Stimulated activated CD8-positive, alpha-beta memory T cell treated with anti-CD3 and anti-CD28 coated beads, Interleukin-7, amount 100 ng/mL, for 4 hours (primary cell): ENCODE data around the gene NEUROD2.
A peak's percentile ranks its signal among the peaks of the same experiment; 100 is the strongest.

Experiments used
- DNase-seq, 2 donors: peaks; one replicate each; pipeline ENCODE4 v3.0.0-alpha.2; 2020; ENCODE audit warnings: low read depth in 2 of 2

NEUROD2 gene

GRCh38 chr17:39618956-39619785, 11.5 kb upstream of the NEUROD2 start:
- no peak for DNase-seq

GRCh38 chr17:39618246-39618913, 10.7 kb upstream of the NEUROD2 start:
- no peak for DNase-seq

GRCh38 chr17:39617446-39618245, 9.9 kb upstream of the NEUROD2 start:
- DNase-seq: peak; percentile 27 to 42

GRCh38 chr17:39617100-39617445, 9.4 kb upstream of the NEUROD2 start:
- DNase-seq: no peak

DNA sequence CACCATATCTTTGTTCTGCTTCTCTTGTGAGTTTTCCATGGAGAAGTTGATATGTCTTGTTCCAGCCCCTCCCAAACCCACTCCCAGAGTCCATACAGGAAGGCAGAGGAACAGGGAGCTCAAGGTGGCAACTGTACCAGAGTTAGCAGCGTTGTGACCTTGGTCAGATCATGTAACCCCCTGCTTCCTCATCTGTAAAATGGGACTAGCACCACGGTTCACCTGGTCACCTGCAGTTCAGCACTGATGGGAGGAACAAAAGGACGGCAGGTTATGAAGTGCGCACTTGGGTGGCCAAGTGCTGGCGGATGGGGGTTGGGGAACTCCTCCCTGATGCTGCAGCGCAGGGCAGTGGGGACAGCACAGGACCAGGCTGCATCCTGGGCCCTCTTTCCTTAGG, 7.7 kb upstream of the NEUROD2 start:
- DNase-seq: no peak

DNA sequence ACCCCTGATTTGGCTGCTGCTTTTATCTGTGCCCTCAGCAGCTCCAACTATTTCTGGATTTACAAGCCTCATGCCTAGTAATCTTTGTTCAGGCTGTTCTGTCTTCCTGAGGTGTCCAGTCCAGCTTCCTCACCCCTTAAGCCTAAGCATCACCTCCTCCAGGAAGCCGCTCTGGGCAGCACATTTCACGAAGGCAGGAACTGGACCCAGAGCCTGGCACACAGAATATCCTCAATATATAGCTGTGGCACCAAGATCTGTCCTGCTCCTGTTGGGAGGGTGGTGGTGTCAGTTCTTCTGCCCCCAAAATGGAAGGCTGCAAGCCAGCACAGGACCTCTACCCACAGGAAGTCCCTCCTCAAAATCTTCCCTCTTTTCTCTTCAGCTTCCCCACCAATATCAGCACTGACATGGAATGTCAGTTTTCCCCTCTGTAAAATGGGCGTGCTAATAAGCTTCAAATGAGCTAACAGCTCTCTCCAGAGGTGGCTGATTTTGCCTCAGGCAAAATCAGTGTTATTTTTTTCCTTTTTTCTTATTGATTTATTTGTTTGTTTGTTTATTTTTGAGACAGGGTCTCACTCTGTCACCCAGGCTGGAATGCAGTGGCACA, 6.9 kb upstream of the NEUROD2 start:
- DNase-seq: no peak

DNA sequence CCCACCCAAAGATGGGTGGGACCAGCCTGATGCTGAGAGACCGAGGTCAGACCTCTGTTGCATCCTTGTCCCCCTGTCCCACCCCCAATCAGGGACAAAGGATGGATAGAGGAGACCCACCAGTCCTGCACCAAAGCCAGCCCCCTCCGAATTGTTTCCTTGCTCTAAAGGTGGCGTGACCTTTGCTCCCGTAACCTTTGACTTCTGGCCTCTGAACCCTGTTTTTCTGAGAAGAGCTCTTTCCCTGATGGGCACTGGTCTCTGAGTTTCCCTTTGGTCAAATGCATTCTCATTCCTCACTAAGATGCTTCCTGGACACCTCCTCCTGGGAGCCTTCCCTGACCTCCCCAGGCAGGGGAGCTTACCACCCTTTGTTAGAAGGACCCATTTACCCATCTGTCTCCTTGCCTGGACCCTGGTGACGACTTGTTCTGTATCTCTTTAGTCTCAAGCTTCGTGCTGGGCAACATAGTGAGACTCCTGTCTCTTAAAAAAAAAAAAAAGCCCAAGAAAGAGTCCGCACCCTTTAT, 5.3 kb upstream of the NEUROD2 start:
- no peak for DNase-seq

DNA sequence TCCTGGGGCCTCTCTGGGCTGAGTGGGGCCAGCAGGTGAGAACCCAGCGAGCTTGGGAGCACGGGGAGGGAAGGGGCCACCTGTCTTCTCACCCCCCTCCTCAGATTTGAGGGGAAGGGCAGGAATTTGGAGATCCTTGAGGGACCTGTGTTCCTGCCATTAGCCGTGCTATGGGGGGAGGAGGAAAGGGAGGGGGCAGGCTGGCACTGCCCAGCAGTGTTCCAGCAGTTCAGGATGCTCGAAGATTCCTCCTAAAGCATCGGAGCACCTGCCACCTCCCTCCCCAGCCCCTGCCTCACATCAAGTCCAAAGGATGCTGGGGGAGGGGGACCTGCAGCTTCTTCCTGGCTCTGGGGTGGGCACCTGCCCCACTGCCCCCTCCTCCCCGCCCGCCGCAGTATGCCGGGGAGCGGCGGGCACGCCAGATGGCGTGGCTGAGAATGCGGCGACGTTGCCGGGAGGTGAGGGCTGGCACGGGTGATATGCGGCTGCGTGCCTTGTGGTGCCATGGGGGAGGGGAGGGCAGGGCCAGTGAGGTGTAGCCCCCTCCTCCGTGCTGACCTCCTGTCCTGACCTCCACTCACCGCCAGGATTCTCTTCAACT, 4.7 kb upstream of the NEUROD2 start:
- no peak for DNase-seq

DNA sequence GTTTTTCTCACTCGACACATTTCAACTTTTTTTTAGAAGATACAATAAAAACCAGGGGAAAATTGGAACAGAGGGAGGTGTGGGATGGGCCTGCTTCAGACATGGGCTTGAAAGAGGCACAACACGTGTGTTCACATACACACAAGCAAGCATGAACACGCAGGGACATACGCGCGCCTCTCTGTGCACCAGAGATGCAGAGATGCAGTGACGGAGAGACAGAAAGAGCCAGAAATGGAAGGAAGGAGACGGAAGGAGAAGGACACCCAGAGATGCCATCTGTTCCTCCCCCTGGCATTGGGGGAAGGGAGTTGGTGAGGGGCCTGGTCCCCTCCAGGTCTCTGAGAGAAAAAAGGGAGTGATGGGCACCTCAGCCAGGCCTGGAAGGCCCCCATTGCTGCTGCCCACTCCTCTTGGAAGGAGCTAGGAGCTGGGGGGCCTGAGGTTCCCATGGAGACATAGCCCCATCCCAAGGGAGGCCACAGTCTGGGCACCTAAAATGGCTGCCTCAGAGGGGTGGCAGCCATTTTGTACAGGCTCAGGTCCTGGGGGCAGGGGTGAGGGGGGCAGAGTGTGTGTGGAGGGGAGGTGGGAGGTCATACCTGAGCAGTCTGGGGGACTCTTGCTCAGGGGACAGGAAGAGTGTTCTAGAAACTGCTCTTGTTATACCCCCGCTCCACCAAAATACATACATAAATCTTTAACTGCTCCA, 3.8 kb upstream of the NEUROD2 start:
- no peak for DNase-seq

DNA sequence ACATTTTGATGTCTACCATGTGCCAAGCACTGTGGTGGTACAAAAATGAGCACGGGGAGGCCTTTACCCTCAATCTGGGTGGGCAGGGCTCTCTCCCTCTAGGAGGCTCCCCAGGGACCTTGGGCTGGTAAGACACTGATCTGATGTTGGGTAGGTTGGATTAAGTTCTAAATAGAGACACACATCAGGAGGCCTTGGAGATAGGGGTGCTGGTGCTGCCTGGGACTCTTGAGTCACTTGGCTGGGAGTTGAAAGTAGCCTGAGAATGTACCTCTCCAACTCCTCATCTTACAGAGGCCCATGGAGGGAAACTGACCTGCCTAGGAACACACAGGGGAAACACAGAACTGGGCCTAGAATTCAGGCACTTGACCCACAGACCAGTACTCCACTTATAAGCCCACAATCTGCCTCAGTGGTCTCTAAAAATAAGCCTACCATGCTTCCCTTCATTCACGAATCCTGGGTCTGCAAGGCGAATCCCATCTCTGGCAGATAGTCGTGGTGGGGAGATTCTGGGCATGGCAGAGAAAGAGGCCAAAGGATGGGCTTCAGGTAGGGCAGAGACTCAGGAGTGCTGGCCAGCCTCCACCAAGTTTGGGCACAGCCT, 1.8 kb upstream of the NEUROD2 start:
- DNase-seq: no peak

DNA sequence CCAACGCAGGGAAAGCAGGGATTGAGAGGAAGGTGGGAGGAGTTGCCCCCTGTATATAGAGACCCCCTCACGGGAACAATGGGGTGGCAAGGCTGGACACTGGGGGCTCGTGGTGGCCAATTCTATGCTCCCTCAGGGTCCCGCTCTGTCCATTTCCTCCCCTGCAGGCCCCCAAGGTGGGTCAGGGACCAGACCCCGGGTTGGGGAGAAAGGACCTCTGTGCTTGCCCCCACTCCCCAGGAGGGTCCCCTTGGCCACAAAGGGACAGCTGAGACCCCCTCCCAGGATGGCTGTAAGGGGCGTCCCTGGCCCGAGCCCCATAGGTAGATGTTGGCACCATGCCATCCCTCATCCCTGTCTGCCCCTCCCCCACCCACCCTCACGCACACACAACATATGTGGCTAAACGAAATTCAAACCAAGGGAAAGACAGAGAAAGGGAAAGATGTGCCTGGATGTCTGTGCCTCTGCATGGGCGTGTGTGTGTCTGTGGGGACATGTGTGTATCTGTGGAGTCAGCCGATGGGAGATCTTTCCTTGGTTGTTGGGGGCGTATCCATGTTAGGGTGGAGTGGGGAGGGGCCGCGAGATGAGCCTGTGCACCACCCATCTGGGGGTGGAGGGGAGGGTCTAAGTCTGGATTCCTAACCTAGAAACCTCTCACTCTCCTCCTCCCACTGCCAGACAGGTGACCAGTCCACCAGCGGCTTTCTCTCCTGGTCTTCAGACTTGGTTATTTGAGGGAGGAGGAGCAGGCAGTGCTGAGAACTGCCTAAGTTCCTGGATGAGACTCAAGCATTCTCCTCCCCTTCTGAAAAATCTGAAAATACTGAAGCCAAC, 642 bp upstream of the NEUROD2 start:
- no peak for DNase-seq

DNA sequence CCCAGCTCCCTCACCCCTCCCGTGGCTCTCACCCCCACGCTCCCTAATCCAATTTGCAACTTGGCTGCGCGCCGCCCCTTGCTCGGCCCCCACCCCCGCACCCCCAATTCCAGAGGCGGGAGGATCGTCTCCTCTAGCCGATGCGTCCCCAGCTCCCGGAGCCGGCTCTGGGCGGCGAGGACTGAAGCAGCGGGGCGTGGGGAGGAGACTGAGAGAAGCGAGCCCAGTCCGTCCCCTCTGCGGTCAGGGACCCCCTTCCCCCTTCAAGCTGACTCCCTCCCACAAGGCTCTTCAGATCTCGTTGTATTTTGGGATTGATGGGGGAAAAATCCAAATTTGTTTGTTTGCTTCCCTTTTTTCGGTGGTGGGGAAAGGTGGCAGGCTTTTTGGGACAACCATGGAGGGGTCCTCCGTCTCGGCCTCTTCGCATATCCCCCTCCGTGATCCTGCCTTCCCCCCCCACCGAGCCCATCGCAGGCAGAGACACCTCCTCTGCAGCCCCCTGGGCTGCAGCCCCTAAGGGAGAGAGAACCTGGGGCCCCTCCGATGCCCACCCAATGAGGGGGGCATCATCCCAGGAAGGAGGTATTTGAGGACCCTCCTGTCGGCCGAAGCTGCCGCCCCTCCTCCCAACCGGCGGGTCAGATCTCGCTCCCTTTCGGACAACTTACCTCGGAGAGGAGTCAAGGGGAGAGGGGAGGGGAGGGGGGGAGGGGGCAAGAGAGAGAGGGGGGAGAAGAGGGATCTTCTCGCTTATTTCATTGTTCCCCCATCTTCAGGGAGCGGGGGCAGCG, 466 bp downstream of the NEUROD2 start:
- DNase-seq: no peak

GRCh38 chr17:39606434-39607056, 1.2 kb downstream of the NEUROD2 start:
- DNase-seq: no peak

DNA sequence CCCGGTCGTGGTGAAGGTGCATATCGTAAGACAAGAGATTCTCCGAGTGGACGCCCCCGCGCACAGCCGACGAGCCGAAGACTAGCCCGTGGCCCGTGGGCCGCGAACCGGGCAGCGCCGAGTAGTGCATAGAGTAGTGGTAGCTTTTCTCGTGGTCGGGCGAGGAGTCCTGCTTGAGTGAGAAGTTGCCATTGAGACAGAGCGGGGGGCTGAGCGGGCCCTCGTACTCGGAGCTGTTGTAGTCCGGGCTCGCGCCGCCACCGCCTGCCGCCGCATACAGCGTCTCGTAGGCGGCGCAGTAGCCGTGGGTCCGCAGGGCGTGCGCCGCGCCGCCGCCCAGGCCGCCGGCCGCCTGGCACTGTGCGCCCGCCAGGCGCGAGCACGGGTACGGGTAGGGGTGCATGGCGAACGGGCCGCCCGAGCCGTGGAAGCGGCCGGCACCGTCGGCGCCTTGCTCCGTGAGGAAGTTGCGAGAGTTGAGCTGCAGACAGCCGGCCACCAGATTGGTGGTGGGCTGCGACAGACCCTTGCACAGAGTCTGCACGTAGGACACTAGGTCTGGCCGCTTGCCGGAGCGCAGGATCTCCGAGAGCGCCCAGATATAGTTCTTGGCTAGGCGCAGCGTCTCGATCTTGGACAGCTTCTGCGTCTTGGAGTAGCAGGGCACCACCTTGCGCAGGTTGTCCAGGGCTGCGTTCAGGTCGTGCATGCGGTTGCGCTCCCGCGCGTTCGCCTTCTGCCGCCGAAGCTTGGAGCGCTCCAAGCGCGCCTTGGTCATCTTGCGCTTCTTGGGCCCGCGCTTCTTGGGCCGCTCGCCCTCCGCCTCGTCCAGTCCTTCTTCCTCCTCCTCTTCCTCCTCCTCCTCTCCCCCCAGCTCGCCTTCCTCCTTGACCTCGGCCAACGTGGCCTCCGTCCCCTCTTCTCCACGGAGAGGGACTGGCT, 2.0 kb downstream of the NEUROD2 start:
- DNase-seq: no peak

GRCh38 chr17:39604911-39605491, 2.7 kb downstream of the NEUROD2 start:
- DNase-seq: no peak

DNA sequence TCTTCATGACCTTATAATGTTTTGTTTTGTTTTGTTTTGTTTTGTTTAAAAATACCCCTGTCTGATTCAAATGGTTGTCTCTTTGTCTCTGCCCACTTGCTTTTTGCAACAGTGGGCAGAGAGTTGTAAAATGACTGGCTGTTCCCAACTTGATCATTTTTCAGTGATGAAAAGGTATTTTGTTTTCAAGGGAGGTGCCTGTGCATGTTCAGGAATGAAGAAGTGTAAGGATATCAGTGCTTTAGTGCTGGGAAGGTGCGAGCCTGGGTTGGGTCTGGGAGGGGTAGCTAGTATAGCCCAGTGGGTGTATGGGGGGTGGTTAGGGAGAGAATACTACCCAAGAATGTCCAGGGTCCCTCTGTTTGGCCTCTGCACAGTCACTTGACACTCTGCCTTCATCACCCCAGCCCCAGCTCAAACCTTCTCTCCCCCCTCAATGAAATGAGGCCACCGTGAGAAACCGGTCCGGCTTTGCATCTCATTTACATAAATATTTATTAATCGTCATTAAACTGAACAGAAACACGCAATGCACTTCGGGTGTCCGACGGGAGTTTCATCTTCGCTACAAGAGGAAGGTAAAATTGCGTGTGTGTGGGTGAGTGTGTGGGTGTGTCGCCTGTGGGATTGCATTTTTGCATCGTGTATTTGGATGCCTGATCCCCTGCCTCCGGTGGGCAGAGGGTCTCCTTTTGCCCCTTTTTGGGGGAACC, 4.3 kb downstream of the NEUROD2 start:
- no peak for DNase-seq
